GM12892 (cell line): Measurements from ENCODE around the gene CCDC17.

Experiments used
- POLR2A ChIP-seq: IDR thresholded peaks from 2 replicates; pipeline ENCODE4 v1.6.1; 2011; ENCODE audit warnings: low read depth, low read length, control low read depth
- POLR2AphosphoS5 ChIP-seq: IDR thresholded peaks from 2 replicates; pipeline ENCODE4 v1.6.1; 2011; ENCODE audit warnings: low read depth, low read length, control low read depth
- TAF1 ChIP-seq: IDR thresholded peaks from 2 replicates; pipeline ENCODE4 v1.6.1; 2011; ENCODE audit warnings: low read depth, mild to moderate bottlenecking, control low read depth, low read length, borderline replicate concordance

- no peak for TF ChIP-seq POLR2A
- no peak for TF ChIP-seq POLR2AphosphoS5
- TF ChIP-seq TAF1: no peak
Observed at GRCh38 chr1:45573231-45573804, 50.5 kb downstream of the CCDC17 start.
